NCI-H1694 (cell line): ENCODE data around the gene NEU1.

Experiments
- DNase-seq: peaks from one replicate; lab custom pipeline; 2025; lab: John Stamatoyannopoulos, UW

NEU1 gene

GRCh38 chr6:31896493-31896855 lies 33.9 kb upstream of the NEU1 start:
- DNase-seq, result no peak

GRCh38 chr6:31892821-31893220 lies 30.2 kb upstream of the NEU1 start:
- DNase-seq, result no peak

GRCh38 chr6:31889331-31889972 lies 26.8 kb upstream of the NEU1 start:
- no peak for DNase-seq

- DNase-seq, result no peak
These were observed 25.9 kb upstream of the NEU1 start for GRCh38 chr6:31888276-31889258.

- DNase-seq, result no peak
These were observed 24.8 kb upstream of the NEU1 start for GRCh38 chr6:31887173-31888007.

DNA sequence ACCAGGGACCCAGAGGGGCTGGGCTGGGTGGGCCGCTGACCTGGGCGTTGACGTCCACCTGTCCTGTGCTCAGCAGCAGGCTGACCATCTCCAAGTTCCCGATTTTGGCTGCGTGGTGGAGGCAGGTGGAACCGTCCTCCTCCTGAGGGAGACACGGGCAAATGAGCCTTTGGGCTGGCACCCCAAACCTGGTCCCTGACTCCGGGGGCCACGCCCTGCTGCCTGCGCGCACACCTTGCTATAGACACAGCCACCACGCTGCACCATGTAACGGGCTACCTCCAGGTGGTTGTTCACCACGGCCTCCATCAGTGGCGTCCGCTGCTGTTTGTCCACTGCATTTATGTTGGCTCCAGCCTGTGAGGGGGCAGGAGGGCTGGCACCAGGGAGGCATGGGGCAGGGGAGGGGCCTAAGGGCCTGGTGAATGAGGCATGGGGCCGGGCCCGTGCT lies 23.9 kb upstream of the NEU1 start:
- DNase-seq, result no peak

- no peak for DNase-seq
These were observed 22.0 kb upstream of the NEU1 start for GRCh38 chr6:31884528-31885035.

DNA sequence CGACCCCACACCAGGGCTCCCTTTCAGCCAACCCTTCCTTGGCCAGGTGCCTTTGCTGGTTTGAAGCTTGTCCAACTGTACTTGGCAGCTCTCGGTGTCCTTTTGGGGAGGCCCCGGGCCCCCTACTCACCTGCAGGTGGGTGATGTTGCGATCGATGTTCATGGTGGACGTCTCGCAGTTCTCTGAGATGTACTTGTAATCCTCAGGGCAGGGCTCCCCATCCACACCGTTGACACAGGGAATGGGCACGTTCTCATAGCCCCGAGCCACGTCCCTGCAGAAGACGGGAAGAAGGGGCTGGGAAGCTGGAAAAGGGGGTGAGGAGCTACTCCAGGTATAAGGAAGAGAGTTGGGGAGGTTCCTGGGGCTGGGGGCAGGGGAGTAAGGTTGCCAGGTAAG lies 21.1 kb upstream of the NEU1 start:
- DNase-seq, result no peak

GRCh38 chr6:31882344-31882743 lies 19.7 kb upstream of the NEU1 start:
- DNase-seq, result no peak

GRCh38 chr6:31881136-31881859 lies 18.7 kb upstream of the NEU1 start:
- no peak for DNase-seq

DNA sequence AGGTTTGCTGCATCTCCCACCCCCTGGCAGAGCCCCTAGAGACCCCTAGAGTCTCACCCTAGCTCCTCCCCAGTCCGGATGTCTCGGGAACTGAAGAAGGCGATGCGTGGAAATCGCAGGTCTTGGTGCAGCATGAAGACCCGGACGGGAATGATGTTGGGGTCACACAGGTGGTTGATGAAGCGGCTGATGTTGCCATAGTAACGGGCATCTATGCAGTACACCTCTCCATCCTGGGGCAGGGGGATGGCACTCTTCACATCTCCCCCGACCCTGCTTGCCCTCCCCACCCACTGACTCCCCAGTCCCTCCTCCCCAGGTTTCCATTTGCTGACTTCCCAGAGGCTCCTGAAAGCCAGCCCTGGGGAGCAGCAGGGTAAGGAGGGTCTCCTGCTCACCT lies 18.0 kb upstream of the NEU1 start:
- DNase-seq, result no peak

DNA sequence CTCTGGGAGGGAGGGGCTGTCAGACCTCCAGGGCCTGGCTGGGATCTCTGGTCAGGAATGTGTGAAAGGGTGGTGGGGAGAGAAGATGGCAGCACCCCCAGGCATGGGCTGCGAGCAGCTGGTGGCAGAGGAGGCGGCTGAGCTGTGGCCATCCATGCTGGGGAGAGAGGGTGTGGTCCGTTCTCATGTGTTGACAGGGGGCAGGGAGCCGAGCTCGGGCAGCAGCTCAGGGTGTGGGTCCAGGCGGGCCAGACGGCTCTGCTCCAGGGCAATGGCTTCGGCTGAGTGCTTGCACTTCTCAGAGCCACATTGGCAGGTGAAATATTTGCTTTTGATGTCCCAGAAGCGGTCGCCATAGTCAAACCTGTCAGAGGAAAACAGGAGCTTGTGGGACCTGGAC lies 17.3 kb upstream of the NEU1 start:
- DNase-seq, result no peak

GRCh38 chr6:31879143-31879542 lies 16.5 kb upstream of the NEU1 start:
- no peak for DNase-seq

DNA sequence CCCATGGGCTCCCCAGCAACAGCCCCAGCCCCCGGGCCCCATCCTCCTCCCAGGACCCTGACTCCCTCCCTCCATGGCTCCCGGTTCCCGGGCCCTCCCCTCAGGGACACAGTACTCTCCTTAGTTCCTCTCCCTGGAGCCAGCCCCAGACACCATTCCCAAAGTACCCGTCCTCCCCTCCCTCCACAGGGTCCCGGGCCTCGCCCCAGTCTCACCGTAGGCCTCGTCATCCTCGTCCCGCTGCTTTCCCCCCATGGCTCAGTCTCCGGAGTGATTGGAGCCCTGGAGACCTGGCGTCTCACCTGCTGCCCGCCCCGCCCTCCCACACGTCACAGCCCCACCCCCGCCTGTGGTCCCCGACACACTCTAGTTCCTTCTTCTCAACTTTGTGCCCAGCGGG lies 16.1 kb upstream of the NEU1 start, which contains the start of gene SLC44A4:
Gene SLC44A4 (minus strand): TSS at position 272 of the 400 bp plus-strand sequence. CDS start 17 bp downstream, at position 255.
- DNase-seq, result no peak

GRCh38 chr6:31878222-31878621 lies 15.6 kb upstream of the NEU1 start:
- DNase-seq, result no peak

- DNase-seq, result no peak
These were observed 15.1 kb upstream of the NEU1 start for GRCh38 chr6:31877651-31878161.

DNA sequence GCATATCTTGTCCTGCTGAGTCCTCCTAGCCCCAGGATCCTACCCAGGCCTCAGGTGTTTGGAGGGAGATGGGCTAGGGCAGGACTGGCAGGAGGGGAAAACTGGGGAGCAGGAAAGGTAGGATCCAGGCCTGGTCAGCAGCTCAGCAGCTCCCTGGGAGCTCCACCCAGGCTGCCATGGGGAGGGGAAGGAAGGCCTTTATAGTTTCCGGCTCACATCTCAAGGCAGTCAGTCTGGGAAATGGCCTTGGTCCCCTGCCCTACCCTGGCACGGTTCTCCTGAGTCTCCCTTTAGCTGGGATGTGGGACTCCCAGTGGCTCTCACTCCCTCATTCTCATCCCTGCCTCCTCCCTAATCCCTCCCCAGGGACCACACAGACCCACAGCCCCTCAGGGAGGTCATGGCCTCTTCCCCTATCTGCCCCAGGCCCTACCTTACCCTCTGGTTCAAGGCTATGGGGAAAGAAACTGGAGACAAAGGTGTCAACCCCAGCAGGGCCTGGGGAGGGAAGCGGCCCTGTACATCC lies 14.6 kb upstream of the NEU1 start:
- no peak for DNase-seq

- no peak for DNase-seq
These were observed 13.7 kb upstream of the NEU1 start for GRCh38 chr6:31876357-31876756.

GRCh38 chr6:31875877-31876276 lies 13.3 kb upstream of the NEU1 start:
- no peak for DNase-seq

DNA sequence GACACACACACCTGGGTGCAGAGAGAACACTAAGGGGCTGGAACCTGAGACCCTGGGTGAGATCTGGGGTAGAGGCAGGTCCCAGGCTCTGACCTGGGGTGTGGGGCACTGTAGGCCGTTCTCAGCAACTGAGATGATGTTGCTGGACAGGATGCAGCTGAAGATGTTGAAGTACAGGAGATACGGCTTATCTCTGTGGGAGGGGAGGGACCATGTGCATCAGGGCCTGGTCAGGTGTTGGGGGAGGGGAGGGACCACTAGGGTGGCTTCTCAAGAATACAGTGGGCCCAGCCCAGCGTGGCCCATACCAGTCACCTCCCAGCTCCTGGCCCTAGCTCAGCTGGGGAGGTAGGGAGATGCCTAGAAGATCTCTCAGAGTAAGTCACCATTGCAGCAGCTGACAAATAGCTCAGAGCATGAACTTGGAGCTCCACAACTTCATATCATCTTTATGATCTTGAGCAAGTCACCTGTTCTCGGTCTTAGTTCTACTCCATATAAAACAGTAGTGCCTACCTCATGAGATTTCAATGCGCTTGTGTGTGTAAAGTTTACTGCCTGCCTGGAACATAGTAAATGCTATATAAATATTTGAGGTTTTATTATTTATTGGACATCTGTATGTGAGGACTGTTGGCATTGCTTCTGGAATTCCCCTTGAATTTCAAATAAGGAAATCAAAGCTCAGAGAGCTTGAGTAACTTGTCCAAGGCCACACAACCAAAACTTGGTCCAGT lies 12.4 kb upstream of the NEU1 start:
- no peak for DNase-seq
